ENCODE results near the gene TIPARP.

The TIPARP gene

GRCh38 chr3:156676768-156677479 is 2.5 kb downstream of the TIPARP start:
- no peak for DNase-seq (ENCODE audit: low read depth in 2 of 2)

- no peak for DNase-seq (ENCODE audit: low read depth in 2 of 2)
Measured at GRCh38 chr3:156677536-156677935, 3.1 kb downstream of the TIPARP start.

- no peak for DNase-seq (ENCODE audit: low read depth in 2 of 2)
Measured at GRCh38 chr3:156678197-156678596, 3.8 kb downstream of the TIPARP start.

- no peak for DNase-seq (ENCODE audit: low read depth in 2 of 2)
Measured at GRCh38 chr3:156680243-156680914, 6.0 kb downstream of the TIPARP start.

- DNase-seq (ENCODE audit: low read depth in 2 of 2): no peak
Measured at GRCh38 chr3:156681002-156681401, 6.6 kb downstream of the TIPARP start.

GRCh38 chr3:156682501-156682900 is 8.1 kb downstream of the TIPARP start:
- no peak for DNase-seq (ENCODE audit: low read depth in 2 of 2)

- no peak for DNase-seq (ENCODE audit: low read depth in 2 of 2)
Measured at GRCh38 chr3:156682963-156683362, 8.6 kb downstream of the TIPARP start.

- DNase-seq (ENCODE audit: low read depth in 2 of 2): no peak
Measured at GRCh38 chr3:156685198-156685597, 10.8 kb downstream of the TIPARP start.

GRCh38 chr3:156685752-156686151 is 11.4 kb downstream of the TIPARP start:
- no peak for DNase-seq (ENCODE audit: low read depth in 2 of 2)

GRCh38 chr3:156687023-156687422 is 12.6 kb downstream of the TIPARP start:
- no peak for DNase-seq (ENCODE audit: low read depth in 2 of 2)

GRCh38 chr3:156688632-156689452 is 14.5 kb downstream of the TIPARP start:
- DNase-seq (ENCODE audit: low read depth in 2 of 2): no peak

GRCh38 chr3:156689608-156690007 is 15.2 kb downstream of the TIPARP start:
- DNase-seq (ENCODE audit: low read depth in 2 of 2): no peak

- DNase-seq (ENCODE audit: low read depth in 2 of 2): no peak
Measured at GRCh38 chr3:156691920-156692319, 17.5 kb downstream of the TIPARP start.

- DNase-seq (ENCODE audit: low read depth in 2 of 2): no peak
Measured at GRCh38 chr3:156693166-156693565, 18.8 kb downstream of the TIPARP start.

GRCh38 chr3:156694536-156694935 is 20.1 kb downstream of the TIPARP start:
- DNase-seq (ENCODE audit: low read depth in 2 of 2): no peak

- DNase-seq (ENCODE audit: low read depth in 2 of 2): no peak
Measured at GRCh38 chr3:156702367-156702766, 28.0 kb downstream of the TIPARP start.

GRCh38 chr3:156704370-156705036 is 30.1 kb downstream of the TIPARP start:
- no peak for DNase-seq (ENCODE audit: low read depth in 2 of 2)

GRCh38 chr3:156705761-156706616 is 31.6 kb downstream of the TIPARP start:
- DNase-seq (ENCODE audit: low read depth in 2 of 2): no peak

- DNase-seq (ENCODE audit: low read depth in 2 of 2): no peak
Measured at GRCh38 chr3:156707588-156707987, 33.2 kb downstream of the TIPARP start.

GRCh38 chr3:156710429-156710828 is 36.0 kb downstream of the TIPARP start:
- no peak for DNase-seq (ENCODE audit: low read depth in 2 of 2)

GRCh38 chr3:156711113-156711512 is 36.7 kb downstream of the TIPARP start:
- no peak for DNase-seq (ENCODE audit: low read depth in 2 of 2)

Data from stimulated activated CD8-positive, alpha-beta memory T cell treated with anti-CD3 and anti-CD28 coated beads, Interleukin-2, amount 100 ng/mL, for 48 hours (primary cell).